H1 (cell line): Measurements from ENCODE around the gene TGFB2. TPM values are rescaled to one million over a fixed set of nuclear protein-coding genes. Genes with fewer than 3 reads are reported as not detected.

Experiments
- CTCF ChIA-PET: fragments of 300-600 bp; sonication (Branson Sonifier 250); formaldehyde crosslinking; loops from one replicate; lab custom pipeline; 2021; ENCODE audit not compliant: partially characterized antibody; lab: Charles Lee
- POLR2A ChIA-PET: fragments of 300-600 bp; sonication (Branson Sonifier 250); formaldehyde crosslinking; loops from one replicate; lab custom pipeline; 2021; ENCODE audit warnings: inconsistent platforms; ENCODE audit not compliant: partially characterized antibody; lab: Charles Lee
- DNase-seq, 2 experiments: peaks; one replicate each; pipeline versions ENCODE4 v3.0.0 to v3.0.0-alpha.2; 2010 to 2022; ENCODE audit warnings: low spot score in 2 of 2, low read depth in 1 of 2, mixed read lengths in 1 of 2
- FAIRE-seq: peaks from 2 replicates; lab custom pipeline; 2011; peaks lifted over from hg19 to GRCh38; lab: Jason Lieb, UNC
- H2AFZ ChIP-seq: 2 replicates; pipeline ENCODE4 v1.8.1; 2012; ENCODE audit warnings: low read length, inconsistent platforms
- H2AK5ac ChIP-seq: 2 replicates; pipeline ENCODE4 v1.6.1; 2013; ENCODE audit warnings: low read depth, low read length
- H2BK120ac ChIP-seq: replicated peaks from 2 replicates; pipeline ENCODE3; 2013; ENCODE audit warnings: low read depth, low read length, inconsistent platforms
- H2BK12ac ChIP-seq: 2 replicates; pipeline ENCODE4 v1.6.1; 2013; ENCODE audit warnings: low read depth, low read length
- H2BK15ac ChIP-seq: 2 replicates; pipeline ENCODE4 v1.6.1; 2013; ENCODE audit warnings: low read length
- H2BK20ac ChIP-seq: 2 replicates; pipeline ENCODE4 v1.6.1; 2013; ENCODE audit warnings: low read length
- H2BK5ac ChIP-seq: 2 replicates; pipeline ENCODE4 v1.6.1; 2013; ENCODE audit warnings: low read depth, low read length
- H3K14ac ChIP-seq: 2 replicates; pipeline ENCODE4 v1.6.1; 2013; ENCODE audit warnings: inconsistent platforms; ENCODE audit not compliant: insufficient read length
- H3K18ac ChIP-seq: 2 replicates; pipeline ENCODE4 v1.6.1; 2013; ENCODE audit warnings: low read length; ENCODE audit errors: extremely low read depth
- H3K23ac ChIP-seq: 2 replicates; pipeline ENCODE4 v1.6.1; 2013; ENCODE audit warnings: inconsistent platforms; ENCODE audit not compliant: insufficient read length
- H3K23me2 ChIP-seq: 2 replicates; pipeline ENCODE4 v1.6.1; 2013; ENCODE audit warnings: low read depth, low read length
- H3K27ac ChIP-seq: 2 replicates; pipeline ENCODE4 v1.6.1; 2011; ENCODE audit warnings: low read depth, low read length, inconsistent platforms
- H3K27me3 ChIP-seq, 4 experiments: replicated peaks in 1 of 4; 1 replicate in 1 of 4; 2 replicates in 3 of 4; pipeline versions ENCODE4 v1.6.1 to v1.8.1; 2011 to 2013; ENCODE audit warnings: low read length in 3 of 4, mild to moderate bottlenecking in 3 of 4, inconsistent platforms in 2 of 4, mixed read lengths in 2 of 4, moderate library complexity in 1 of 4; ENCODE audit not compliant: control insufficient read depth in 3 of 4, insufficient read depth in 3 of 4; ENCODE audit errors: extremely low read depth in 1 of 4
- H3K36me3 ChIP-seq, 4 experiments: 2 replicates each; pipeline versions ENCODE4 v1.6.1 to v1.8.1; 2011 to 2013; ENCODE audit warnings: mild to moderate bottlenecking in 4 of 4, low read length in 3 of 4, moderate library complexity in 2 of 4, control low read depth in 1 of 4, inconsistent platforms in 1 of 4; ENCODE audit not compliant: insufficient read depth in 4 of 4, control insufficient read depth in 2 of 4
- H3K4ac ChIP-seq: replicated peaks from 2 replicates; pipeline ENCODE3; 2013; ENCODE audit warnings: low read length, low read depth, mixed read lengths, inconsistent platforms; ENCODE audit not compliant: insufficient read length
- H3K4me1 ChIP-seq, 4 experiments: replicated peaks in 1 of 4; 1 replicate in 1 of 4; 2 replicates in 3 of 4; pipeline versions ENCODE4 v1.6.1 to v1.8.1; 2011 to 2013; ENCODE audit warnings: low read length in 3 of 4, inconsistent platforms in 2 of 4, mixed read lengths in 1 of 4; ENCODE audit not compliant: insufficient read depth in 4 of 4, control insufficient read depth in 3 of 4
- H3K4me2 ChIP-seq, 2 experiments: 2 replicates each; pipeline versions ENCODE4 v1.6.1 to v1.8.1; 2011 to 2013; ENCODE audit warnings: low read depth in 2 of 2, low read length in 2 of 2, control low read depth in 1 of 2, inconsistent platforms in 1 of 2, mild to moderate bottlenecking in 1 of 2; ENCODE audit not compliant: insufficient read depth in 1 of 2
- H3K4me3 ChIP-seq, 4 experiments: fragments of 200-600, 300-600 bp in 1 of 4; sonication (generic), shearing (Covaris generic), sonication (Bioruptor Twin) in 1 of 4; 2 replicates each; pipeline versions ENCODE4 v1.5.1 to v1.8.1; 2011 to 2016; ENCODE audit warnings: low read length in 4 of 4, low read depth in 3 of 4, control low read depth in 2 of 4, inconsistent platforms in 2 of 4, mild to moderate bottlenecking in 2 of 4, mixed read lengths in 1 of 4, moderate library complexity in 1 of 4; ENCODE audit not compliant: insufficient read depth in 2 of 4; ENCODE audit errors: extremely low read depth in 1 of 4
- H3K56ac ChIP-seq: replicated peaks from 2 replicates; pipeline ENCODE3; 2013; ENCODE audit warnings: low read depth, mild to moderate bottlenecking, mixed read lengths, low read length, inconsistent platforms; ENCODE audit not compliant: insufficient read length
- H3K79me1 ChIP-seq: 2 replicates; pipeline ENCODE4 v1.6.1; 2013; ENCODE audit warnings: low read depth, low read length, control low read depth
- H3K79me2 ChIP-seq, 2 experiments: 2 replicates each; pipeline versions ENCODE4 v1.6.1 to v1.8.1; 2012 to 2013; ENCODE audit warnings: low read length in 2 of 2, mild to moderate bottlenecking in 2 of 2, inconsistent platforms in 1 of 2; ENCODE audit not compliant: insufficient read depth in 2 of 2, control insufficient read depth in 1 of 2
- H3K9ac ChIP-seq, 4 experiments: replicated peaks in 1 of 4; 1 replicate in 1 of 4; 2 replicates in 3 of 4; pipeline versions ENCODE4 v1.6.1 to v1.8.1; 2011 to 2013; ENCODE audit warnings: low read depth in 3 of 4, low read length in 3 of 4, control low read depth in 2 of 4, mild to moderate bottlenecking in 2 of 4, moderate library complexity in 2 of 4, inconsistent platforms in 1 of 4; ENCODE audit errors: extremely low read depth in 1 of 4
- H3K9me3 ChIP-seq, 2 experiments: 2 replicates each; pipeline versions ENCODE4 v1.6.1 to v1.8.1; 2012 to 2013; ENCODE audit warnings: mild to moderate bottlenecking in 2 of 2, moderate library complexity in 2 of 2, control low read depth in 1 of 2, inconsistent platforms in 1 of 2, low read depth in 1 of 2, low read length in 1 of 2, mixed read lengths in 1 of 2; ENCODE audit not compliant: insufficient read depth in 2 of 2
- H4K20me1 ChIP-seq, 2 experiments: replicated peaks in 1 of 2; 2 replicates each; pipeline versions ENCODE3 to v1.8.1; 2011 to 2013; ENCODE audit warnings: inconsistent platforms in 2 of 2, low read length in 2 of 2, mild to moderate bottlenecking in 1 of 2; ENCODE audit not compliant: insufficient read depth in 2 of 2, control insufficient read depth in 1 of 2
- H4K5ac ChIP-seq: 2 replicates; pipeline ENCODE4 v1.6.1; 2013; ENCODE audit warnings: low read length, low read depth, mixed read lengths, inconsistent platforms; ENCODE audit not compliant: insufficient read length
- H4K8ac ChIP-seq: 2 replicates; pipeline ENCODE4 v1.8.0; 2013; ENCODE audit warnings: mild to moderate bottlenecking, moderate library complexity, low read length, inconsistent platforms; ENCODE audit not compliant: insufficient read depth; ENCODE audit errors: extremely low read depth
- H4K91ac ChIP-seq: replicated peaks from 2 replicates; pipeline ENCODE3; 2013; ENCODE audit warnings: low read length, mixed read lengths, inconsistent platforms; ENCODE audit not compliant: insufficient read length
- ASH2L ChIP-seq: fragments of 200-600, 300-600 bp; sonication (generic); IDR thresholded peaks from one replicate; pipeline ENCODE4 v1.7.1; 2017; ENCODE audit warnings: low read length
- CBX5 ChIP-seq: fragments of 300-800, 300-1000 bp; sonication (generic); IDR thresholded peaks from 2 replicates; pipeline ENCODE4 v1.7.1; 2016; ENCODE audit warnings: antibody characterized with exemption, low read length, low read depth
- CEBPB ChIP-seq: IDR thresholded peaks from 2 replicates; pipeline ENCODE4 v1.6.1; 2012; ENCODE audit warnings: low read depth, low read length
- EP300 ChIP-seq, 2 experiments: IDR thresholded peaks; 1 replicate in 1 of 2; 2 replicates in 1 of 2; pipeline ENCODE4 v1.6.1; 2011 to 2012; ENCODE audit warnings: low read depth in 2 of 2, low read length in 2 of 2, mild to moderate bottlenecking in 2 of 2, borderline replicate concordance in 1 of 2, inconsistent platforms in 1 of 2, moderate library complexity in 1 of 2
- NANOG ChIP-seq: IDR thresholded peaks from 2 replicates; pipeline ENCODE4 v1.6.1; 2011; ENCODE audit warnings: low read length, low read depth, mild to moderate bottlenecking, inconsistent platforms; ENCODE audit not compliant: insufficient read depth, poor library complexity, severe bottlenecking
- POU5F1 ChIP-seq: IDR thresholded peaks from 2 replicates; pipeline ENCODE4 v1.6.1; 2011; ENCODE audit warnings: low read depth, mild to moderate bottlenecking, low read length, moderate library complexity
- RNF2 ChIP-seq: fragments of 200-900, 300-1000 bp; sonication (generic); IDR thresholded peaks from 2 replicates; pipeline ENCODE4 v1.7.1; 2016; ENCODE audit warnings: borderline replicate concordance, low read depth, mild to moderate bottlenecking, antibody characterized with exemption, low read length; ENCODE audit not compliant: poor library complexity, severe bottlenecking; ENCODE audit errors: missing control alignments
- RXRA ChIP-seq: IDR thresholded peaks from 2 replicates; pipeline ENCODE4 v1.6.1; 2011; ENCODE audit warnings: low read depth, mild to moderate bottlenecking, low read length, moderate library complexity; ENCODE audit not compliant: insufficient read depth
- SIRT6 ChIP-seq: IDR thresholded peaks from one replicate; pipeline ENCODE4 v1.7.1; 2012; ENCODE audit warnings: low read length, inconsistent platforms
- TBP ChIP-seq: IDR thresholded peaks from 2 replicates; pipeline ENCODE4 v1.6.1; 2011; ENCODE audit warnings: low read depth, low read length, improper control_type of control experiment
- WGBS, 2 experiments: shearing (Covaris generic) in 1 of 2; methylation state at CpG; one replicate each; pipeline versions ENCODE4 v1.1.6 to v1.1.7; 2013 to 2015; ENCODE audit warnings: low lambda C conversion rate in 2 of 2, mixed read lengths in 2 of 2, inconsistent platforms in 1 of 2, low coverage in 1 of 2, missing lambda C conversion rate in 1 of 2; ENCODE audit not compliant: insufficient replicate concordance in 2 of 2, insufficient coverage in 1 of 2, insufficient read length in 1 of 2; ENCODE audit errors: extremely low coverage in 1 of 2, missing lambda C conversion rate in 1 of 2; 5-methylcytosine and 5-hydroxymethylcytosine counted together
- polyA plus RNA-seq, 7 experiments: library from polyadenylated mRNA; depleted of rRNA in 3 of 7; stranded (reverse) in 5 of 7; unstranded in 2 of 7; fragments of >200 nt in 5 of 7; fragments of 200-250 nt in 2 of 7; gene quantifications; 1 replicate in 5 of 7; 2 replicates in 1 of 7; 4 replicates in 1 of 7; pipeline versions ENCODE4 v1.2.1 to v1.2.3, GENCODE V29; 2011 to 2013; ENCODE audit warnings: missing spikeins in 2 of 7, mixed read lengths in 2 of 7
- total RNA-seq: library from RNA; stranded (reverse); fragmentation: NEBNext Ultra II Directional; extraction: Animal tissue kit (Norgen Biotek cat#: 25700); gene quantifications from 2 replicates; pipeline ENCODE4 v1.2.1, GENCODE V29; 2021
- TF ChIP-seq, protein P1 (sequence below): IDR thresholded peaks from 2 replicates; pipeline ENCODE4 v1.6.1; 2012; ENCODE audit warnings: inconsistent platforms
- TF ChIP-seq, protein P2 (sequence below): IDR thresholded peaks from 2 replicates; pipeline ENCODE4 v1.6.1; 2011; ENCODE audit warnings: low read length, improper control_type of control experiment

TGFB2 gene
- total and polyA plus RNA-seq, 2 of the 8 experiments (the other 6 are each of a cell fraction or from before 2014, with no cell fraction given): 0.26 to 0.84 TPM

GRCh38 chr1:218407630-218408029, 62.5 kb downstream of the TGFB2 start:
- no peak overlapping the region for H3K27ac ChIP-seq
- H3K56ac ChIP-seq: no peak overlapping the region
- H3K9me3 ChIP-seq: no peaks in the 10 kb centered on the region
- no peaks in the 10 kb centered on the region for H3K79me1 ChIP-seq
- no peaks in the 10 kb centered on the region for H3K27me3 ChIP-seq
- H3K4me2 ChIP-seq: no peak overlapping the region
- H3K79me2 ChIP-seq: no peaks in the 10 kb centered on the region
- H2AK5ac ChIP-seq: no peak overlapping the region
- H2AFZ ChIP-seq: no peak overlapping the region
- no peak overlapping the region for H2BK120ac ChIP-seq
- no peak overlapping the region for H2BK20ac ChIP-seq
- POLR2A ChIA-PET: no interaction called here
- no peaks in the 10 kb centered on the region for H3K36me3 ChIP-seq
- H3K14ac ChIP-seq: no peak overlapping the region
- H4K5ac ChIP-seq: no peak overlapping the region
- no peak overlapping the region for H3K9ac ChIP-seq
- no peak overlapping the region for H4K8ac ChIP-seq
- no peaks in the 10 kb centered on the region for H3K23me2 ChIP-seq
- H3K4me3 ChIP-seq: no peak overlapping the region
- no peak overlapping the region for H4K91ac ChIP-seq
- WGBS, 2 experiments: 93% methylated on average over 1 of the region's 1 CpG; no CpG with 5 or more reads in 1 of the 2 experiments
- no peak overlapping the region for H3K18ac ChIP-seq
- no peak for DNase-seq
- FAIRE-seq: no peak
- no peak overlapping the region for H2BK12ac ChIP-seq
- H2BK15ac ChIP-seq: no peak overlapping the region
- H3K4ac ChIP-seq: no peak overlapping the region
- CTCF ChIA-PET: no interaction called here
- no peaks in the 10 kb centered on the region for H4K20me1 ChIP-seq
- H3K23ac ChIP-seq: no peak overlapping the region
- no peak overlapping the region for H2BK5ac ChIP-seq
- peaks cover 0 to 3% (median 0%) of the 10 kb centered on the region in 4 experiments; a peak in 1 of 7 replicates for H3K4me1 ChIP-seq
- TF ChIP-seq, protein P1, sequence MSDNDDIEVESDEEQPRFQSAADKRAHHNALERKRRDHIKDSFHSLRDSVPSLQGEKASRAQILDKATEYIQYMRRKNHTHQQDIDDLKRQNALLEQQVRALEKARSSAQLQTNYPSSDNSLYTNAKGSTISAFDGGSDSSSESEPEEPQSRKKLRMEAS: no peak
- no peak for TF ChIP-seq NANOG
- no peak for TF ChIP-seq SIRT6
- no peak for TF ChIP-seq CBX5
- TF ChIP-seq RNF2: no peak
- no peak for TF ChIP-seq CEBPB
- TF ChIP-seq TBP: no peak
- no peak for TF ChIP-seq RXRA
- no peak for TF ChIP-seq ASH2L
- no peak for TF ChIP-seq POU5F1
- TF ChIP-seq, protein P2, sequence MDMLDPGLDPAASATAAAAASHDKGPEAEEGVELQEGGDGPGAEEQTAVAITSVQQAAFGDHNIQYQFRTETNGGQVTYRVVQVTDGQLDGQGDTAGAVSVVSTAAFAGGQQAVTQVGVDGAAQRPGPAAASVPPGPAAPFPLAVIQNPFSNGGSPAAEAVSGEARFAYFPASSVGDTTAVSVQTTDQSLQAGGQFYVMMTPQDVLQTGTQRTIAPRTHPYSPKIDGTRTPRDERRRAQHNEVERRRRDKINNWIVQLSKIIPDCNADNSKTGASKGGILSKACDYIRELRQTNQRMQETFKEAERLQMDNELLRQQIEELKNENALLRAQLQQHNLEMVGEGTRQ: no peak
- TF ChIP-seq EP300 (IDR thresholded peaks at IDR 0.05; ENCODE audit: borderline replicate concordance in 1 of 2, low read depth in 2 of 2, low read length in 2 of 2): no peak
